Naive thymus-derived CD4-positive, alpha-beta T cell (primary cell): ENCODE data around the gene DMAP1. TPM values are rescaled to one million over a fixed set of nuclear protein-coding genes. Genes with fewer than 3 reads are reported as not detected.
"Not testable (repeated sequence)": the region's sequence is repeated elsewhere in the genome, so short reads cannot be mapped to it uniquely, and the experiment has no call there.

Experiments
- ATAC-seq: fragments of 150-1000 bp; cut with Tn5 transposase; 2 replicates; pipeline ENCODE4 v1.10.0; 2021; ENCODE audit warnings: mild to moderate bottlenecking, moderate library complexity
- CTCF ChIA-PET: fragments of 350-600 bp; sonication (Branson Sonifier 250); formaldehyde crosslinking; loops from one replicate; lab custom pipeline; 2021; ENCODE audit warnings: antibody characterized with exemption; lab: Charles Lee
- POLR2A ChIA-PET: fragments of 350-600 bp; sonication (Branson Sonifier 250); formaldehyde crosslinking; loops from one replicate; lab custom pipeline; 2021; ENCODE audit warnings: antibody characterized with exemption, inconsistent platforms; lab: Charles Lee
- DNase-seq, 9 donors: peaks; one replicate each; pipeline versions ENCODE4 v3.0.0 to v3.0.0-alpha.2; 2020 to 2022; ENCODE audit warnings: mixed read lengths in 1 of 9
- H3K27ac ChIP-seq: one replicate; pipeline ENCODE4 v1.7.0; 2013; ENCODE audit warnings: mild to moderate bottlenecking, low read depth, low read length, moderate library complexity
- H3K27me3 ChIP-seq, 2 donors: one replicate each; pipeline ENCODE4 v1.7.0; 2013; ENCODE audit warnings: low read length in 2 of 2, mild to moderate bottlenecking in 2 of 2, moderate library complexity in 2 of 2; ENCODE audit not compliant: control insufficient read depth in 2 of 2, insufficient read depth in 2 of 2
- H3K36me3 ChIP-seq, 3 experiments: 1 replicate in 2 of 3; 2 replicates in 1 of 3; pipeline ENCODE4 v1.7.0; 2013; ENCODE audit warnings: low read length in 3 of 3, mild to moderate bottlenecking in 3 of 3, moderate library complexity in 1 of 3; ENCODE audit not compliant: insufficient read depth in 3 of 3, control insufficient read depth in 2 of 3
- H3K4me1 ChIP-seq, 2 donors: one replicate each; pipeline ENCODE4 v1.7.0; 2013; ENCODE audit warnings: low read length in 2 of 2, mild to moderate bottlenecking in 2 of 2, moderate library complexity in 1 of 2; ENCODE audit not compliant: control insufficient read depth in 2 of 2, insufficient read depth in 2 of 2
- H3K4me3 ChIP-seq: 2 replicates; pipeline ENCODE4 v1.7.0; 2013; ENCODE audit warnings: mild to moderate bottlenecking, low read length
- H3K9me3 ChIP-seq, 3 experiments: 1 replicate in 2 of 3; 2 replicates in 1 of 3; pipeline ENCODE4 v1.7.0; 2013; ENCODE audit warnings: low read length in 3 of 3; ENCODE audit not compliant: control insufficient read depth in 2 of 3
- H3K27ac Mint-ChIP-seq, 9 donors: one replicate each; pipeline ENCODE4 v1.8.0; 2020 to 2022; ENCODE audit warnings: mixed read lengths in 9 of 9, mild to moderate bottlenecking in 8 of 9, moderate library complexity in 5 of 9, inconsistent platforms in 2 of 9
- H3K27me3 Mint-ChIP-seq, 5 donors: one replicate each; pipeline ENCODE4 v1.8.0; 2021 to 2022; ENCODE audit warnings: mixed read lengths in 5 of 5, mild to moderate bottlenecking in 1 of 5
- H3K36me3 Mint-ChIP-seq, 5 donors: one replicate each; pipeline ENCODE4 v1.8.0; 2020 to 2022; ENCODE audit warnings: mixed read lengths in 5 of 5, mild to moderate bottlenecking in 3 of 5, inconsistent platforms in 1 of 5
- H3K4me1 Mint-ChIP-seq, 7 donors: one replicate each; pipeline ENCODE4 v1.8.0; 2020 to 2022; ENCODE audit warnings: mixed read lengths in 7 of 7, mild to moderate bottlenecking in 3 of 7, inconsistent platforms in 1 of 7
- H3K4me3 Mint-ChIP-seq, 10 donors: one replicate each; pipeline ENCODE4 v1.8.0; 2020 to 2022; ENCODE audit warnings: mild to moderate bottlenecking in 10 of 10, mixed read lengths in 10 of 10, moderate library complexity in 6 of 10, inconsistent platforms in 2 of 10
- H3K9me3 Mint-ChIP-seq, 11 donors: one replicate each; pipeline ENCODE4 v1.8.0; 2020 to 2022; ENCODE audit warnings: mixed read lengths in 11 of 11, mild to moderate bottlenecking in 4 of 11, inconsistent platforms in 1 of 11, moderate library complexity in 1 of 11
- intact Hi-C, 2 donors: fragments of 100-400 bp; cut with micrococcal nuclease; formaldehyde crosslinking; loops; one replicate each; pipeline ENCODE4 v1.15.1; 2023
- polyA plus RNA-seq, 2 donors: library from polyadenylated mRNA; unstranded; fragments of 300-500 nt; fragmentation: Illumina TruSeq; gene quantifications; one replicate each; pipeline ENCODE4 v1.2.3, GENCODE V29; 2021
- total RNA-seq, 6 experiments: library from RNA in 5 of 6; stranded (reverse) in 5 of 6; gene quantifications; 1 replicate in 5 of 6; 2 replicates in 1 of 6; pipeline ENCODE4 v1.2.3 and lab custom pipeline; 2021 to 2026

The DMAP1 gene
- total RNA-seq (10 to 100 TPM; 46.3 to 96.2 (median 66.7) TPM), polyA plus RNA-seq (10 to 100 TPM; 42.3 to 60.0 TPM), total RNA-seq (lab: John Stamatoyannopoulos, UW) (71.3 reads per million, percentile 78 among the genes with 10 or more reads in this experiment)

GRCh38 chr1:44213222-44214112 is at the start of gene DMAP1:
DMAP1 (plus strand) TSS chr1:44213471; CDS start chr1:44213754, 283 bp downstream.
- peak within 1 kb of the TSS; percentile 86 to 97 (median 95) for H3K27ac Mint-ChIP-seq
- DNase-seq (peak; percentile 75 to 89 (median 83)), ATAC-seq (peak; percentile 93)
- H3K27me3 Mint-ChIP-seq, result peaks cover 0 to 4% (median 0%) of the 10 kb centered on the region in 5 donors
- ChIA-PET POLR2A (interaction anchor here (0.8 to 1.4 kb wide), 6 partner anchors 11 to 1473 kb away, joined by 4 to 6 read pairs (median 4); partner anchors contain the start of genes ARMH1, GPBP1L1, KDM4A and PRDX1), CTCF (interaction anchor here (0.6 to 1.6 kb wide), 4 partner anchors 10 to 418 kb away, joined by 3 to 4 read pairs (median 3); no protein-coding TSS in a partner anchor)
- Histone ChIP-seq H3K27me3 (no peaks in the 10 kb centered on the region), H3K9me3 (no peaks in the 10 kb centered on the region), H3K4me3 (peak within 1 kb of the TSS; percentile 93), H3K4me1 (peaks cover 9 to 17% of the 10 kb centered on the region in 2 donors), H3K36me3 (peaks cover 0 to 31% (median 0%) of the 10 kb centered on the region in 3 experiments), H3K27ac (peak within 1 kb of the TSS; percentile 78)
- intact Hi-C loops, result loop anchor here (1.0 to 10.0 kb wide), 6 partner anchors 141 to 1474 kb away; partner anchors contain the start of genes ERI3 (in 2 of the 2), GPBP1L1 (in 2 of the 2), TMEM69 (in 2 of the 2) and ARMH1 (in 1 of the 2)
- peak within 1 kb of the TSS; percentile 85 to 97 (median 94) for H3K4me3 Mint-ChIP-seq
- peaks cover 0 to 2% (median 0%) of the 10 kb centered on the region in 11 donors for H3K9me3 Mint-ChIP-seq
- peaks cover 18 to 61% (median 49%) of the 10 kb centered on the region in 7 donors for H3K4me1 Mint-ChIP-seq
- H3K36me3 Mint-ChIP-seq, result peaks cover 0 to 16% (median 9%) of the 10 kb centered on the region in 5 donors

- ChIA-PET CTCF (no interaction called here), POLR2A (interaction anchor here (0.6 kb wide), 1 partner anchor 42 kb away, joined by 3 read pairs; no protein-coding TSS in a partner anchor)
- Mint-ChIP-seq H3K4me1 (peaks cover 0 to 5% (median 0%) of the 10 kb centered on the region in 7 donors), H3K9me3 (peaks cover 5 to 21% (median 12%) of the 10 kb centered on the region in 11 donors), H3K27ac (no peak overlapping the region), H3K4me3 (no peak overlapping the region), H3K27me3 (peaks cover 11 to 32% (median 18%) of the 10 kb centered on the region in 5 donors), H3K36me3 (peaks cover 0 to 10% (median 4%) of the 10 kb centered on the region in 5 donors)
- Histone ChIP-seq H3K9me3 (peaks cover 0 to 7% (median 0%) of the 10 kb centered on the region in 3 experiments), H3K27ac (no peak overlapping the region), H3K4me3 (no peak overlapping the region), H3K27me3 (no peaks in the 10 kb centered on the region), H3K36me3 (no peaks in the 10 kb centered on the region), H3K4me1 (no peaks in the 10 kb centered on the region)
- ATAC-seq (no peak), DNase-seq (no peak)
- intact Hi-C loops, result no loop called here
These were observed 44.7 kb upstream of the DMAP1 start for GRCh38 chr1:44168520-44169098.

GRCh38 chr1:44170281-44170823 is 42.9 kb upstream of the DMAP1 start:
- Mint-ChIP-seq H3K9me3 (peaks cover 5 to 27% (median 14%) of the 10 kb centered on the region in 11 donors), H3K27ac (no peak overlapping the region), H3K4me1 (peaks cover 0 to 5% (median 0%) of the 10 kb centered on the region in 7 donors), H3K36me3 (peaks cover 0 to 10% (median 4%) of the 10 kb centered on the region in 5 donors), H3K4me3 (no peak overlapping the region), H3K27me3 (peaks cover 12 to 32% (median 23%) of the 10 kb centered on the region in 5 donors)
- ChIA-PET CTCF (no interaction called here), POLR2A (no interaction called here)
- ATAC-seq (no peak), DNase-seq (no peak)
- Histone ChIP-seq H3K36me3 (no peaks in the 10 kb centered on the region), H3K4me1 (no peaks in the 10 kb centered on the region), H3K9me3 (peaks cover 0 to 7% (median 0%) of the 10 kb centered on the region in 3 experiments), H3K27me3 (no peaks in the 10 kb centered on the region), H3K4me3 (no peak overlapping the region), H3K27ac (no peak overlapping the region)
- intact Hi-C loops, result no loop called here

GRCh38 chr1:44174630-44175029 is 38.6 kb upstream of the DMAP1 start:
- H3K4me3 ChIP-seq, result no peak overlapping the region
- H3K4me3 Mint-ChIP-seq, result no peak overlapping the region
- peaks cover 0 to 14% (median 6%) of the 10 kb centered on the region in 11 donors for H3K9me3 Mint-ChIP-seq
- ChIA-PET POLR2A (no interaction called here), CTCF (no interaction called here)
- H3K36me3 ChIP-seq, result no peaks in the 10 kb centered on the region
- intact Hi-C loops, result no loop called here
- peaks cover 4 to 18% (median 13%) of the 10 kb centered on the region in 5 donors for H3K27me3 Mint-ChIP-seq
- H3K4me1 ChIP-seq, result no peaks in the 10 kb centered on the region
- H3K36me3 Mint-ChIP-seq, result peaks cover 0 to 4% (median 0%) of the 10 kb centered on the region in 5 donors
- H3K4me1 Mint-ChIP-seq, result no peaks in the 10 kb centered on the region
- no peaks in the 10 kb centered on the region for H3K9me3 ChIP-seq
- H3K27me3 ChIP-seq, result no peaks in the 10 kb centered on the region
- no peak for DNase-seq
- no peak for ATAC-seq
- H3K27ac ChIP-seq, result no peak overlapping the region
- no peak overlapping the region for H3K27ac Mint-ChIP-seq

DNA sequence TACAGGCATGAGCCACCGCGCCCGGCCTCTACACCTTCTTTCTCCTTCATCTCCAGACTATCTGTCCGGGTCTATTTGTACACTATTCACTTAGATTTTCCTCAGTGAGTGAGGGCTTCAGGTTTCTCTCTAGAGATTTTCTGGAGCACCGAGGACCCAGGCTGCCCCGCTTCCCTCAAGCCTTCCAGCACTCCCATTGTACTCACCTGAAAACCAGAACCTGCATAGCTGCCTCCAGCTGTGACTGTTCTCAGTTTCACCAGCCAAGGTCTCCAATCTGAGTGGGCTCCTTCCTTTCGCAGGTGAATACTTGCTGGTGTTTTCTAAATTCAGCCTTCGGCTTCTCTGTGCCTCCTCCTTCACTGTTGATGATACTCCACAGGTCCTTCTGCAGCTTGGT is 12.9 kb upstream of the DMAP1 start:
- H3K4me1 Mint-ChIP-seq, result no peaks in the 10 kb centered on the region
- H3K36me3 Mint-ChIP-seq, result no peaks in the 10 kb centered on the region
- H3K36me3 ChIP-seq, result no peaks in the 10 kb centered on the region
- POLR2A ChIA-PET, result no interaction called here
- ATAC-seq (no peak), DNase-seq (no peak)
- no peaks in the 10 kb centered on the region for H3K9me3 ChIP-seq
- CTCF ChIA-PET, result no interaction called here
- H3K27ac Mint-ChIP-seq, result no peak overlapping the region
- no peaks in the 10 kb centered on the region for H3K27me3 ChIP-seq
- no peak overlapping the region for H3K27ac ChIP-seq
- H3K4me3 ChIP-seq, result no peak overlapping the region
- intact Hi-C loops, result no loop called here
- H3K4me1 ChIP-seq, result no peaks in the 10 kb centered on the region
- H3K9me3 Mint-ChIP-seq, result no peaks in the 10 kb centered on the region
- H3K4me3 Mint-ChIP-seq, result no peak overlapping the region
- peaks cover 0 to 7% (median 0%) of the 10 kb centered on the region in 5 donors for H3K27me3 Mint-ChIP-seq

- H3K9me3 Mint-ChIP-seq, H3K36me3 Mint-ChIP-seq, H3K27me3 Mint-ChIP-seq, ATAC-seq, H3K4me3 Mint-ChIP-seq, H3K27ac ChIP-seq, H3K27me3 ChIP-seq, CTCF ChIA-PET, H3K9me3 ChIP-seq, intact Hi-C loops, H3K36me3 ChIP-seq, H3K4me1 Mint-ChIP-seq, H3K27ac Mint-ChIP-seq, DNase-seq, H3K4me1 ChIP-seq, H3K4me3 ChIP-seq, POLR2A ChIA-PET: not testable (repeated sequence)
These were observed 6.7 kb upstream of the DMAP1 start for GRCh38 chr1:44206545-44206944.
